A673 (cell line): ENCODE results near the gene ZBTB20. TPM values are rescaled to one million over a fixed set of nuclear protein-coding genes. Genes with fewer than 3 reads are reported as not detected.

ENCODE experiments used
- BruUV-seq: library from RNA; stranded (reverse); fragments of 400-500 nt; replicated peaks from 2 replicates; lab custom pipeline; 2021; lab: Mats Ljungman, UMichigan
- CTCF ChIA-PET: fragments of 300-600 bp; sonication (Branson Sonifier 250); formaldehyde crosslinking; loops from one replicate; lab custom pipeline; 2022; ENCODE audit warnings: antibody characterized with exemption; lab: Charles Lee
- POLR2A ChIA-PET: fragments of 300-600 bp; sonication (Branson Sonifier 250); formaldehyde crosslinking; loops from one replicate; lab custom pipeline; 2022; ENCODE audit warnings: antibody characterized with exemption; ENCODE audit not compliant: low non-redundant PET; lab: Charles Lee
- DNase-seq: peaks from one replicate; pipeline ENCODE4 v3.0.0-alpha.2; 2015; ENCODE audit warnings: low spot score
- H3K27ac ChIP-seq: fragments of 200-600 bp; sonication (generic); 2 replicates; pipeline ENCODE4 v1.5.1; 2016; ENCODE audit warnings: mixed run types, low read depth, mild to moderate bottlenecking, mixed read lengths, antibody characterized with exemption, low read length; ENCODE audit not compliant: poor library complexity, severe bottlenecking
- H3K27me3 ChIP-seq: fragments of 200-600 bp; sonication (generic); replicated peaks from 2 replicates; pipeline ENCODE4 v1.6.1; 2017; ENCODE audit warnings: mixed run types, low read depth, mild to moderate bottlenecking, mixed read lengths, antibody characterized with exemption, low read length; ENCODE audit not compliant: insufficient read depth, poor library complexity
- H3K36me3 ChIP-seq: fragments of 200-600 bp; sonication (generic); 2 replicates; pipeline ENCODE4 v1.6.1; 2016; ENCODE audit warnings: mixed run types, mild to moderate bottlenecking, mixed read lengths, antibody characterized with exemption, low read length; ENCODE audit not compliant: insufficient read depth, poor library complexity, severe bottlenecking
- H3K4me1 ChIP-seq: fragments of 200-600 bp; sonication (generic); 2 replicates; pipeline ENCODE4 v1.6.1; 2017; ENCODE audit warnings: mixed run types, mild to moderate bottlenecking, mixed read lengths, antibody characterized with exemption, low read length; ENCODE audit not compliant: insufficient read depth, poor library complexity, severe bottlenecking
- H3K4me3 ChIP-seq: fragments of 200-600 bp; sonication (generic); 2 replicates; pipeline ENCODE4 v1.5.1; 2016; ENCODE audit warnings: low read depth, mixed run types, mild to moderate bottlenecking, mixed read lengths, low read length; ENCODE audit not compliant: poor library complexity, severe bottlenecking
- H3K9me3 ChIP-seq: fragments of 200-600 bp; sonication (generic); 2 replicates; pipeline ENCODE4 v1.6.1; 2016; ENCODE audit warnings: mixed run types, low read depth, mild to moderate bottlenecking, mixed read lengths, antibody characterized with exemption, low read length; ENCODE audit not compliant: poor library complexity, severe bottlenecking
- EZH2 ChIP-seq: fragments of 200-600 bp; sonication (generic); IDR thresholded peaks from 2 replicates; pipeline ENCODE4 v1.6.1; 2017; ENCODE audit warnings: borderline replicate concordance, low read depth, mild to moderate bottlenecking, mixed read lengths, antibody characterized with exemption, low read length; ENCODE audit not compliant: poor library complexity, severe bottlenecking
- intact Hi-C: fragments of 100-400 bp; cut with micrococcal nuclease; formaldehyde crosslinking; loops from one replicate; pipeline ENCODE4 v1.10.0; 2022; ENCODE audit not compliant: unreplicated experiment
- total RNA-seq: library from RNA; stranded (reverse); gene quantifications from 2 replicates; pipeline ENCODE4 v1.2.3, GENCODE V29; 2021
- TF ChIP-seq, protein P1 (sequence below): fragments of 300-800, 200-600 bp; sonication (generic); conservative IDR thresholded peaks from 2 replicates; pipeline ENCODE4 v1.5.1; 2017; ENCODE audit warnings: low read depth, mild to moderate bottlenecking, antibody characterized with exemption, low read length, moderate library complexity, mixed read lengths

The ZBTB20 gene
- total RNA-seq, 1 experiment from 2014 or later = 13.5 TPM

DNA sequence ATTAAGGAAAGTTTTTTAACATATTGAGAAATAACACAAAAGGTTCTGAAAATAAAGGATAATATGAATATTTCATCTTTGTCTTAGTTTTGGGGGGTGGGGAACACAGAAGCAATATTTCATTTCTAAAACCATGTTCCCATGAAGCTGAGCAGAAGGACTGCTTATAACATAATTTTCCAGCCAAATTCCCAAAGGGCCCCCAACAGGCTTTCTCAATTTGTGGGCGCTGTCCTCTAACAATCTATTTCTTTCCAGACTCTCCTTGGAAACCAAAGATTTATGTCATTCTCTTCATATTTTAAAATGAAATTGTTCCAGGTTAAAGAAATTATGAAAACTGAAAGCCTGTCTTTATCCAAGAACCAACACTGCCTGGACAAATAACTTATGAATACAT is 273.5 kb downstream of the ZBTB20 start:
- BruUV-seq = no TSS peak
- DNase-seq = no peak
- Histone ChIP-seq H3K36me3 (no peaks in the 10 kb centered on the region), H3K4me3 (no peak overlapping the region), H3K27ac (no peak overlapping the region), H3K9me3 (no peaks in the 10 kb centered on the region), H3K4me1 (peaks cover 2% of the 10 kb centered on the region), H3K27me3 (no peaks in the 10 kb centered on the region)
- CTCF ChIA-PET = no interaction called here
- intact Hi-C loops = no loop called here
- TF ChIP-seq EZH2 = no peak
- TF ChIP-seq, protein P1, sequence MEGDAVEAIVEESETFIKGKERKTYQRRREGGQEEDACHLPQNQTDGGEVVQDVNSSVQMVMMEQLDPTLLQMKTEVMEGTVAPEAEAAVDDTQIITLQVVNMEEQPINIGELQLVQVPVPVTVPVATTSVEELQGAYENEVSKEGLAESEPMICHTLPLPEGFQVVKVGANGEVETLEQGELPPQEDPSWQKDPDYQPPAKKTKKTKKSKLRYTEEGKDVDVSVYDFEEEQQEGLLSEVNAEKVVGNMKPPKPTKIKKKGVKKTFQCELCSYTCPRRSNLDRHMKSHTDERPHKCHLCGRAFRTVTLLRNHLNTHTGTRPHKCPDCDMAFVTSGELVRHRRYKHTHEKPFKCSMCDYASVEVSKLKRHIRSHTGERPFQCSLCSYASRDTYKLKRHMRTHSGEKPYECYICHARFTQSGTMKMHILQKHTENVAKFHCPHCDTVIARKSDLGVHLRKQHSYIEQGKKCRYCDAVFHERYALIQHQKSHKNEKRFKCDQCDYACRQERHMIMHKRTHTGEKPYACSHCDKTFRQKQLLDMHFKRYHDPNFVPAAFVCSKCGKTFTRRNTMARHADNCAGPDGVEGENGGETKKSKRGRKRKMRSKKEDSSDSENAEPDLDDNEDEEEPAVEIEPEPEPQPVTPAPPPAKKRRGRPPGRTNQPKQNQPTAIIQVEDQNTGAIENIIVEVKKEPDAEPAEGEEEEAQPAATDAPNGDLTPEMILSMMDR = no peak
- POLR2A ChIA-PET = no interaction called here

DNA sequence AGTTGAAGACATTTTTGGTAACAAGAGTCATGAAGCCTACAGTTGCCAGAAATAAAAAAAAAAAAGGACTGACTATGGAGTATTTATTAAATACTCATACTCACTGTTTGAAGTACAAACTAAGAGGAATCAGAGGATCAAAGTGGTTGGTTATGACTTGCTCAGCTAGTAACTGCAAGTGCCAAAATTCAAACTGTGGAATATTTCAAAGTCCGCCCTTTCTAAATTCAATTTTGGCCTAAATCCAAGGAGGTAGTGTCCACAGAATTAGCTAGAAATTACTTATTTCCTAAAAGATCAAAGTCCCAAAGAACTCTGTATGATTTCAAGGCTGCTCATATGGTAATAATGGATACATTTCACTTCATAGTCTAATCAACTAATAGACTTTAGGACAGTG is 274.5 kb downstream of the ZBTB20 start:
- CTCF ChIA-PET = no interaction called here
- H3K36me3 ChIP-seq = no peaks in the 10 kb centered on the region
- no peaks in the 10 kb centered on the region for H3K9me3 ChIP-seq
- no peak overlapping the region for H3K27ac ChIP-seq
- DNase-seq = no peak
- H3K4me1 ChIP-seq = no peaks in the 10 kb centered on the region
- BruUV-seq = no TSS peak
- POLR2A ChIA-PET = no interaction called here
- no peak overlapping the region for H3K4me3 ChIP-seq
- TF ChIP-seq EZH2 = no peak
- TF ChIP-seq, protein P1 = no peak
- intact Hi-C loops = no loop called here
- no peaks in the 10 kb centered on the region for H3K27me3 ChIP-seq

DNA sequence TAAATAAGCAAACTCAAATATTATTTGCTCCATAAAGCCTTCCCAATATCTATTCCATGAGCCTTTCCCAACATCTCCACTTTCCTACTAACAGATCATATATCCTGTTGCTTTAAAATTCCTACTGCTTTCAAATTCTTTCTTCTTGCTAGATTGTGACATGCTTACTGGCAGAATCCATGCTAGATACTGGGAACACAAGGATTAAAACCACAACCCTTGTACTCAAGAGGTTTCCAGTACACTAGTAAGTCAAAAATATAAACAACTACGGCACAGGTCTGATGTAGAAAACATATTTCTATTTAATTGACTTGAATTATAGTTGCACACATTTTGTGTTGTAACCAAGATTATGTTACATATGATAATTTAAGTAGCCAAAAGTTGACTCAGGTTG is 275.0 kb downstream of the ZBTB20 start:
- no peak for TF ChIP-seq EZH2
- TF ChIP-seq, protein P1 = no peak
- Histone ChIP-seq H3K4me1 (no peaks in the 10 kb centered on the region), H3K9me3 (no peaks in the 10 kb centered on the region), H3K27ac (no peak overlapping the region), H3K27me3 (no peaks in the 10 kb centered on the region), H3K36me3 (no peaks in the 10 kb centered on the region), H3K4me3 (no peak overlapping the region)
- CTCF ChIA-PET = no interaction called here
- DNase-seq = no peak
- POLR2A ChIA-PET = no interaction called here
- BruUV-seq = no TSS peak
- intact Hi-C loops = no loop called here
